ENCODE results near the gene ACACB.

Gene ACACB

GRCh38 chr12:109112720-109113465, 3.5 kb upstream of the ACACB start:
- no peak overlapping the region for H3K4me3 ChIP-seq (ENCODE audit: low read depth, low read length, poor library complexity, severe bottlenecking)
- no peak overlapping the region for H3K4me2 ChIP-seq (ENCODE audit: low read length)
- H3K9ac ChIP-seq (ENCODE audit: low read length): no peak overlapping the region
- no peaks in the 10 kb centered on the region for H3K9me3 ChIP-seq (ENCODE audit: low read length)
- H4K20me1 ChIP-seq (ENCODE audit: insufficient read depth, low read length): no peaks in the 10 kb centered on the region
- no peaks in the 10 kb centered on the region for H3K9me2 ChIP-seq (ENCODE audit: low read depth, low read length)
- no peak overlapping the region for H3K27ac ChIP-seq (ENCODE audit: low read depth, low read length, poor library complexity, severe bottlenecking)
- H3F3A ChIP-seq (ENCODE audit: insufficient read depth, low read length): no peaks in the 10 kb centered on the region
- H2AFZ ChIP-seq (ENCODE audit: low read length): no peak overlapping the region
- H3K79me2 ChIP-seq (ENCODE audit: insufficient read depth, low read length): no peaks in the 10 kb centered on the region
- H3K27me3 ChIP-seq (ENCODE audit: insufficient read depth, low read length): no peaks in the 10 kb centered on the region
- no peak for TF ChIP-seq CTCF (IDR thresholded peaks at IDR 0.05; ENCODE audit: low read length)
- TF ChIP-seq EZH2 (IDR thresholded peaks at IDR 0.05; ENCODE audit: borderline replicate concordance, low read length): no peak
- peaks cover 9% of the 10 kb centered on the region for H3K36me3 ChIP-seq (ENCODE audit: insufficient read depth, low read length)
- no peaks in the 10 kb centered on the region for H3K4me1 ChIP-seq (ENCODE audit: insufficient read depth, low read length, severe bottlenecking)

- Histone ChIP-seq H3K4me2 (ENCODE audit: low read length) (no peak overlapping the region), H3K9me3 (ENCODE audit: low read length) (no peaks in the 10 kb centered on the region), H3K9ac (ENCODE audit: low read length) (no peak overlapping the region), H3K27me3 (ENCODE audit: insufficient read depth, low read length) (no peaks in the 10 kb centered on the region), H3K4me1 (ENCODE audit: insufficient read depth, low read length, severe bottlenecking) (no peaks in the 10 kb centered on the region), H3K79me2 (ENCODE audit: insufficient read depth, low read length) (no peaks in the 10 kb centered on the region), H4K20me1 (ENCODE audit: insufficient read depth, low read length) (no peaks in the 10 kb centered on the region), H3K36me3 (ENCODE audit: insufficient read depth, low read length) (peaks cover 7% of the 10 kb centered on the region), H3K9me2 (ENCODE audit: low read depth, low read length) (no peaks in the 10 kb centered on the region), H3F3A (ENCODE audit: insufficient read depth, low read length) (no peaks in the 10 kb centered on the region), H3K4me3 (ENCODE audit: low read depth, low read length, poor library complexity, severe bottlenecking) (no peak overlapping the region), H3K27ac (ENCODE audit: low read depth, low read length, poor library complexity, severe bottlenecking) (no peak overlapping the region), H2AFZ (ENCODE audit: low read length) (no peak overlapping the region)
- TF ChIP-seq EZH2 (IDR thresholded peaks at IDR 0.05; ENCODE audit: borderline replicate concordance, low read length) (no peak), CTCF (IDR thresholded peaks at IDR 0.05; ENCODE audit: low read length) (no peak)
Observed at GRCh38 chr12:109113661-109114321, 2.6 kb upstream of the ACACB start.

- Histone ChIP-seq H3K9ac (ENCODE audit: low read length) (no peak overlapping the region), H3K79me2 (ENCODE audit: insufficient read depth, low read length) (no peaks in the 10 kb centered on the region), H2AFZ (ENCODE audit: low read length) (no peak overlapping the region), H3K4me3 (ENCODE audit: low read depth, low read length, poor library complexity, severe bottlenecking) (no peak overlapping the region), H3K27ac (ENCODE audit: low read depth, low read length, poor library complexity, severe bottlenecking) (no peak overlapping the region), H3K4me1 (ENCODE audit: insufficient read depth, low read length, severe bottlenecking) (no peaks in the 10 kb centered on the region), H3K4me2 (ENCODE audit: low read length) (no peak overlapping the region), H3K9me2 (ENCODE audit: low read depth, low read length) (no peaks in the 10 kb centered on the region), H3K27me3 (ENCODE audit: insufficient read depth, low read length) (no peaks in the 10 kb centered on the region), H3K9me3 (ENCODE audit: low read length) (no peaks in the 10 kb centered on the region), H3F3A (ENCODE audit: insufficient read depth, low read length) (no peaks in the 10 kb centered on the region), H4K20me1 (ENCODE audit: insufficient read depth, low read length) (no peaks in the 10 kb centered on the region), H3K36me3 (ENCODE audit: insufficient read depth, low read length) (peaks cover 3% of the 10 kb centered on the region; the same call in 1 of the 2 replicates)
- TF ChIP-seq CTCF (IDR thresholded peaks at IDR 0.05; ENCODE audit: low read length) (no peak), EZH2 (IDR thresholded peaks at IDR 0.05; ENCODE audit: borderline replicate concordance, low read length) (no peak)
Observed at GRCh38 chr12:109114644-109115043, 1.7 kb upstream of the ACACB start.

All from OCI-LY1 (cell line).